D721Med (cell line): ENCODE data around the gene SGTB.
"Not testable (repeated sequence)": the region's sequence is repeated elsewhere in the genome, so short reads cannot be mapped to it uniquely, and the experiment has no call there.

Experiments
- DNase-seq: peaks from one replicate; pipeline ENCODE4 v3.0.0; 2011; ENCODE audit warnings: low spot score; ENCODE audit not compliant: insufficient read length
- FAIRE-seq: peaks from 2 replicates; lab custom pipeline; 2011; peaks lifted over from hg19 to GRCh38; lab: Jason Lieb, UNC
- CTCF ChIP-seq: IDR thresholded peaks from 2 replicates; pipeline ENCODE4 v1.5.1; 2012; ENCODE audit warnings: mild to moderate bottlenecking, control low read depth; ENCODE audit not compliant: insufficient read depth; ENCODE audit errors: missing control alignments

SGTB gene

GRCh38 chr5:65734921-65735320 is 13.0 kb upstream of the SGTB start:
- FAIRE-seq (no peak), DNase-seq (no peak)
- TF ChIP-seq CTCF, result no peak

GRCh38 chr5:65734196-65734775 is 12.4 kb upstream of the SGTB start:
- DNase-seq, FAIRE-seq: not testable (repeated sequence)

GRCh38 chr5:65732046-65732445 is 10.1 kb upstream of the SGTB start:
- FAIRE-seq, result not testable (repeated sequence)

GRCh38 chr5:65730910-65731309 is 9.0 kb upstream of the SGTB start:
- DNase-seq (no peak), FAIRE-seq (no peak)
- no peak for TF ChIP-seq CTCF

More at GRCh38 chr5:65732046-65732445, 10.1 kb upstream of the SGTB start:
- not testable (repeated sequence) for DNase-seq

GRCh38 chr5:65728218-65728617 is 6.3 kb upstream of the SGTB start:
- FAIRE-seq (no peak), DNase-seq (no peak)
- TF ChIP-seq CTCF, result no peak

- DNase-seq (no peak), FAIRE-seq (no peak)
- TF ChIP-seq CTCF, result no peak
These were observed 5.7 kb upstream of the SGTB start for GRCh38 chr5:65727491-65728156.

GRCh38 chr5:65722575-65723403 is 880 bp upstream of the SGTB start:
- DNase-seq (no peak), FAIRE-seq (no peak)

More at GRCh38 chr5:65722575-65723403, 880 bp upstream of the SGTB start:
- no peak for TF ChIP-seq CTCF
